NCI-H524 (cell line): ENCODE measurements around the gene MISP.

Experiments
- DNase-seq, 2 experiments: peaks; one replicate each; lab custom pipeline; 2025; lab: John Stamatoyannopoulos, UW

MISP gene

DNA sequence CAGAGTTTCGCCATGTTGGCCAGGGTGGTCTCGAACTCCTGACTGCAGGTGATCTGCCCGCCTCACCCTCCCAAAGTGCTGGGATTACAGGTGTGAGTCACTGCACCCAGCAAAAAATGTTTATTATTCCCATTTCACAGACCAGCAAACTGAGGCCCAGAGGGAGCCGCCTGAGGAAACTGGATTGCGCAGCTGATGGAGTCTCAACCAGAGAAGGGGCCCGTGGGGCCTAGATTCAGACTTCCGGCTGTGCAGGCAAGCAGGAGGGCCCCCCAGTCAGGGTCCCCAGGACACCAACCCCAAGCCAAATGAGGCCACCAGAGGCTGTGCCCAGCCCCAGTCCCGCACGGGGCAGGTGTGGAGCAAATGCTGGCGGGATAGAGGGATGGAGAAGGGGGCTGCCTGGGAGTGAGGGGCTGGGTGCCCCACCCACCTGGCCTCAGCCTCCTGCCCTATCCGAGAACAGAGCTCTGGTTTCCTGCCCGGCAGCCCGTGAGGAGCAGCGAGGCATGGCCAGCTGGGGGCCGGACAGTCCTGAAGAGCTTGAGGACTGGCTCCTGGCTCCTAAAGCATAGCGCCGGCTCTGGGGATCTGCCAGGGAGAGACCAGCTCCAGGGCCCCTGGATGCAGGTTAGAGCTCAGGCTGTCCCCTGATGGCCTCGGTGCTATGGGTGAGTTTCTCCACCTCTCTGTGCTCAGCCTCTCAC is 22.0 kb downstream of the MISP start:
- peak in 1 of 2 experiments; percentile 17 for DNase-seq

DNA sequence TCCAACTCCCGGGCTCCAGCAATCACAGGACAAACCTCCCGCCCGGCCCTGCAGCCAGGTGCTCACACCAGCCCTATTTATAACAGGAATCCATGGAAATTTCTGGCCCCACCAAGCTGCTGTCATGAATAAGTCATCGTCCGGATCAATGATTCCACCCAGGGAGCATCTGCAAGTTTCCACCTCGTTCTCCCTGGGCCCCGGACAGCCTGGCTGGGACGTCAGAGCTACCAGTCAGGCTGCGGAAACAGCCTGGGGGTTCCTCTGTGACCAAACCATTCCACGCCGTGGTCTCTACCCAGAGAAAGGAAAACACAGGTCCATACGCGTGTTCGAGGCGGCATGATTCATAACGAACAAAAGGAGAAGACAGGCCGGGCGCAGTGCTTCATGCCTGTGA is 25.6 kb downstream of the MISP start:
- DNase-seq = no peak

DNA sequence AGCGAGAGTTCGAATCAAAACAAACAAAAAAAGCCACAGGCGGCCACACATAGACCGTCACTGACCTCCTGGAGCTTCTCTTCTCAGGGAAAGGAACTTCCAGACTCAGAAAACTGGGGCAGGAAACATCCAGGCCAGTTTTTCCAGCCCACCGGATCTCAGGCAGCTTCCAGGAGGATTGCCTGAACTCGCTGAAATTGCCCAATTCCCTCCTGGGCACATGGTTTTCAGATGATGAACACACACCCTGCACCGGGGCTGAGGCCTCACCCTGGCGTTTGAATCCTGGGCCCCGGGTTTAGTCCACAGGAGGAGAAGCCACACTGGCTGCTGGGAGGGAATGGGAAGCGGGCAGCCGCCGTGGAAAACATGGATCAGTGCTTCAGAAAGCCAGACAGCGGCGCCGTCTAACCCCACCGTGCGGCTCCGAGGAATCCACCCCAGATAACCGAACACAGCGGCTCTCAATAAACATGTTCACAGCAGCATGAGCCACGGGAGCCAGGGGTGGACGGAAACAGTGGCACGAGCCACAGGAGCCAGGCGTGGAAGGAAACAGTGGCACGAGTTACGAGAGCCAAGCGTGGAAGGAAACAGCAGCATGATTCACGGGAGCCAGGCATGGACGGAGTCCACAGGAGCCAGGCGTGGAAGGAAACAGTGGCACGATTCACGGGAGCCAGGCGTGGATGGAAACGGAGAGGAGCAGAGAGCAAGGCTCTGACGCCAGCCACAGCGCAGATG is 28.2 kb downstream of the MISP start:
- peak in 1 of 2 experiments; percentile 41 for DNase-seq

DNA sequence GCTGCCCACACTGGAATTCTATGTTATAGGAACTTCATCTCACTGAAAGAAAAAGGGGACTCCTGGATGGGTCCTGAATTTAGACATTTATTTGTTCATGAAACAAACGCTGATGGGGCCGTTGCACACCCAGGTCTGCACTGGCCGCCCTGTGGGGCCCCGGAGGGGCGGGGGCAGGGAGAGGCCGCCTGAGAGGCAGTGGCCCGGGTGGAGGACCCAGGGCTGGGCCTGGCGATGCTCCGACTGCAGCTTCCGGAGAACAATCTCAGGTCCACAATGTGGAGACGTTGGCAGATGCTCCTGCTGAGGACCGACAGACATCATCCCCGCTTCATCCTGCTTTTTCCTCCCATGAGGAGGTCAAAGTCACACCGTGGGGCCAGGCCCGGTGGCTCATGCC is 30.0 kb downstream of the MISP start:
- no peak for DNase-seq

DNA sequence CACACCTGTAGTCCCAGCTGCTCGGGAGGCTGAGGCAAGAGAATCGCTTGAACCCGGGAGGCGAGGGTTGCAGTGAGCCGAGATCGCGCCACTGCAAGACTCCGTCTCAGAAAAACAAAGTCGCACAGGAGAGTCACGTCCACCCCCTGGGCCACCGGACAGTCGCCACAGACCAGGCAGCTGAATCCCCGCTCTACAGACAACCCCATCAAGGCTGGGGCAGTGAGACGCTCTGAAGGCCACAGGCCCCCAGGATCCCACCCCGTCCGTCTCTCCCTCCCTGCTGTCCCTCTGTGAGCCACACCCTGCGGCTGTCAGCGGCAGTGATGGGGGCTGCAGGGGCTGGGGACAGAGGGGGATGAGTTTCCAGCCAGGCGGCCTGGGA is 30.9 kb downstream of the MISP start:
- DNase-seq = no peak

DNA sequence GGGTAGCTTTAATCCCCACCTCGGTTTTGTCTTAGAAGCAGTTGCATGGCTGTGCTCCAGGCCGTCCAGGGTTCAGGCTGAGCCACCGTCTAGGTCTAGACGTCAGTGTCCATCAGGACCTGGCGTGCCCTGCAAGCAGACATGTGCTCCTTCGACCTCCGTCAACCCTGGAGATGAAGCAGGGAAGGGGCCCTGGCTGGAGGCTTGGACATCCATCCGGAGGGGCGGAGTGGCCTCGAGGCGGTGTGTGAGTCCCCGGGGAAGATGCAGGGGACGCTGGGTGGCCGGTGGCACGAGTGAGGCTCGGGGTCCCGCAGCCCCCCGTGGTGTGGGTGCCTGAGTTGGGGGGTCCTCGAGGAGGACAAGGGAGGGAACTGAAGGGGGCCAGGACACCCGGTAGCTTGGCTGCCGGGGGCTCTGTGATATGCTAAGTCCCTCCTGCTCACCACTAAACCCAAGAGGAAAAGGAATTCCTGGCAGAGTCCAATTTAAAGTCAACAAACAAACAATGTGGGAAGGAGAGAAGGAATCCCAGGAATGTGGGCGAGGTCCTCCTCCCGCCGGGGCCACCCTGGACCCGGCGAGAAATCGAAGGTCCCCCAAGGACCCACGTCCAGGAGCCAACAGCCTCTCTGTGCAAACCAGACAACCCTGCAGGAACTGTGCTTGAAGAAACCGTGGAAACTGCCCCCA is 31.4 kb downstream of the MISP start:
- no peak for DNase-seq

DNA sequence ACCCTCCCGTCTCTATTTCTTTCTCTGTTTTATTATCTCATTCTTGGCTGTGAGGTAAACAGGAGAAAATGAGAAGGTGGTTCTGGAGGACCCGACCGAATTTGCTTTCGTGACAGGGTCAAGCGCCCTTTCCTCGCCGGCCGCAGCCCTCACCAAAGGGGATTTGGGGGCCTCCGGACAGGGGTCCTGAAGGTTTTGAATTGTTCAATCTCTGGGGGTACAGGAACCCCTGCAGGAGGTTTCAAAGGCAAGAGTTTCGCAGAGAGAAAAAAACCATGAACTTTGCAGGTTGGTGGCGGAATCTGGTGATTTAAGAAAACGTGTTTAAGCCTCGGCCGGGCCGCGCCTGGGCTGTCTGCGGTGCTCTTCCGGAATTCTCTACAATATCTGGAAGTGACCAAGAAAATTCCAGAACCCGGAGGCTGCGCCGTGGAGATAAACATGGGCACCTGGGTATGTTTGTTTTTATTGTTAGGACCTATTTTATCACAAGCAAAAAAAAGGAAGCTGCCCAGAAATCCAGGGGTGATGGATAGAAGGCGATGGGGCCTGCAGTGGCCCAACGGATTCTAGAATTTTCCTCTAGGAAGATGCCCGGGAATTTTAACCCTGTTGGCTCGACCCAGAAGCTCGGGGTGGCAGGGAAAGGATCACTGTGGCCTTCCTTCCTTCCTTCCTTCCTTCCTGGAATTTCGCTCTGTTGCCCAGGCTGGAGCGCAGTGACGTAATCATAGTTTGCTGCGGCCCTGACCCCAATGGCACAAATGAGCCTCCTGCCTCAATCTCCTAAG is 32.2 kb downstream of the MISP start:
- no peak for DNase-seq

DNA sequence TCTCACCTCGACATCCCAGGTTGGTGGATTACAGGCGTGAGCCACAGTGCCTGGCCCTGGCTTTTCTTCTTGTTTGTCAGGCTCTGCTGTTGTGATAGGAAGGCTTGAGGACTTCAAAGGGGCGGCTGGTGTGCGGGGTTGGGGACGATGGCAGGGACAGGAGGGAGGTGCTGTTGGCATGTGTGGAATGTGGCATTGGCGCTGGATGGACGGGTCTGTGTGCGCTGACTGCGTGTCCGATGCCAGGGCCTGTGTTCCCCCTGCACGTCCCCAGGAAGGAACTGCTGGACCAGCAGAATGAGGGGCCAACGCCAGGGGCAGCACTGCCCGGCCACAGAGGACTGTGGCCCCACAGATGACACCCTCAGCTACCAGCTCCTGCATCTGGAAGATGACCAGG is 33.6 kb downstream of the MISP start:
- no peak for DNase-seq

DNA sequence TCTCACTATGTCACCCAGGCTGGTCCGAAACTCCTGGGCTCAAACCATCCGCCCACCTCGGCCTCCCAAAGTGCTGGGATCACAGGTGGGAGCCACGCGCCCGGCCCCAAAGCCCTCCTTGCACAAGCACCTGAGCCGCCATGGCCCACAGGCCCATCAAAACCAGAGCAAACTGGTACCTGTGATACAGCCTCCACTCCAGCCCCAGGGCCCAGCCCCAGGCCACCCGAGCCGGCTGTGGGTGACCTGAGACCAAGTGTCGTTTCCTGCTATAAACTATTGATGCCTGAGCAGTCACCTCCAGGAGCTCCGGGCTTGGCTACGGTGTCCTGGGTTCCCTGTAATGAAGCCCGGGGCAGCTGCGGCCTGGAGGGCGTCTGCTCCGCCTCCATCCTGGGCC is 36.6 kb downstream of the MISP start:
- no peak for DNase-seq

DNA sequence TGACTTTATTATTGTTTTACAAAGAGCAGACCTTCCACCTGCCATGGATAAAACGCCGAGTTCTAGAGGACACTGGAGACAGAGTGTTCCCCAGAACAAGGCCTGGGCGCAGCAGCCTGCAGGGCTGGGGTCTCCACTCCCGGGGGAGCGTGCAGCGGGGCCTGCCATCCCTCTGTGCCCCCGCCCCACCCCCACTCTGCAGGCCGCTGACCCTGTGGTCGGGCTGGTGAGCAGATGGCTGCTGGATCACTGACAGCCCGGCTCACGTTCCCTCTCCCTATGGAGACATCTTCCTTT is 37.7 kb downstream of the MISP start:
- no peak for DNase-seq

DNA sequence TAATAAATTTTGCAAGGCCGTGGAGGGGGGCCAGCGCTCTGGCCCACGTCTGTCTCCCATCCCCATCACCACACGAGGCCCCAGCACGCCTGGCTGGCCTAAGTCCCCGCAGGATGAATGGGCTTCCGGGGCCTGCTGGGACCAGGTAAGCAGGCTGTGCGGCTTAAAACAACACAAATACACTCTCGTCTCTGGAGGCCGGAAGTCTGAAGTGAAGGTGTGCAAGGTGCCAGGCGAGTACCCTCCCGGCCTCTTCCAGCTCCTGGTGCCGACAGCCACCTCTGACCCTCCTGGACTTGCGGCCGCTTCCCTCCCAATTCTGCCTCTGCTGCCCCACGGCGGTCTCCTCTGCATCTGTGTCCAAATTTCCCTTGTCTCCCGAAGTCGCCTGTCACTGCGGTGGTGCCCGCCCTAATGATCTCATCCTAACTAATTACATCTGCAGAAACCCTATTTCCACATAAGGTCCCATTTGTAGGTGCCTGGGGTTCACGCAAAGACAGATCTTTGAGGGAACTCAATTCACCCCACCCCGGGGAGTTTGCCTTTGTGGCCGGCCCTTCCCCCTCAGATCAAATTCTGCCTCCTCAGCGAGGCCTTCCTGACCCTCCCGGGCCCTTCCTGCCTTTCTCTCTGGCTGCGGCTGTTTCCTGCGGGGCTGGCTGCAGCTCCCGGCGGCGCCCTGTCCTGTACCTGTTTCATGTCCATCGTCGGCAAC is 38.2 kb downstream of the MISP start:
- DNase-seq = peak; percentile 27 to 66

DNA sequence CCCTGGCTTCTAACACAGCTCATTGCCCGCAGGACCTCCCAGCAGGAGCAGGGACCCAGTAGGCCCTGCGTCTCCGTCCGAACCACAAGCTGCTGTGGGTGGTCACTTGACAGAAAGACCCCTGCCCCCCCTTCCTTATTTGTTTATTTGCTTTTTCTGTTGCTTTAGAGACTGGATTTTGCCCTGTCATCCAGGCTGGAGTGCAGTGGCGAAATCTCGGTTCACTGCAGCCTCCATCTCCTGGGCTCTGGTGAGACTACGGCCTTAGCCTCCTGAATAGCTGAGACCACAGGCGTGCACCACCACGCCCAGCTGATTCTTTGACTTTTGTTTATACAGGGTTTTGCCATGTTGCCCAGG is 38.8 kb downstream of the MISP start:
- DNase-seq = no peak

DNA sequence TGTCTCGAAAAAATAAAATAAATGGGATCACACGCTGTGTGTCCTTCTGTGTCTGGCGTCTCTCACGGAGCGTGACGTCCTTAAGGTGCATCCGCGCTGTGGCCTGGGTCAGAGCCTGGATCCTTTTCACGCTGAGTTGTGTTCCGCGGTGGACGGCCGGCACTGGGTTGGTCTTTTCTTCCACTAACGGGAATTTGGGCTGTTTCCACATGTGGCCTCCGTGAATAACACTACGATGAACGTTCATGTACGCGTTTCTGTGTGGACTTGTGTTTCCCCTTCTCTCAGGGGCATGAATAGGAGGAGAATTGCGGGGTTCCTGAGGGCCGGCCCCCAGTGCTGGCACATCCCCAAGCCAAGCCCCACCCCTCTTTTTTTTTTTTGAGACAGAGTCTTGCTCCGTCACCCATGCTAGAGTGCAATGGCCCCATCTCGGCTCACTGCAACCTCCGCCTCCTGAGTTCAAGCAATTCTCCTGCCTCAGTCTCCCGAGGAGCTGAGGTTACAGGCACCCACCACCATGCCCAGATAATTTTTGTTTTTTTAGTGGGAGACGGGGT is 40.2 kb downstream of the MISP start:
- no peak for DNase-seq

DNA sequence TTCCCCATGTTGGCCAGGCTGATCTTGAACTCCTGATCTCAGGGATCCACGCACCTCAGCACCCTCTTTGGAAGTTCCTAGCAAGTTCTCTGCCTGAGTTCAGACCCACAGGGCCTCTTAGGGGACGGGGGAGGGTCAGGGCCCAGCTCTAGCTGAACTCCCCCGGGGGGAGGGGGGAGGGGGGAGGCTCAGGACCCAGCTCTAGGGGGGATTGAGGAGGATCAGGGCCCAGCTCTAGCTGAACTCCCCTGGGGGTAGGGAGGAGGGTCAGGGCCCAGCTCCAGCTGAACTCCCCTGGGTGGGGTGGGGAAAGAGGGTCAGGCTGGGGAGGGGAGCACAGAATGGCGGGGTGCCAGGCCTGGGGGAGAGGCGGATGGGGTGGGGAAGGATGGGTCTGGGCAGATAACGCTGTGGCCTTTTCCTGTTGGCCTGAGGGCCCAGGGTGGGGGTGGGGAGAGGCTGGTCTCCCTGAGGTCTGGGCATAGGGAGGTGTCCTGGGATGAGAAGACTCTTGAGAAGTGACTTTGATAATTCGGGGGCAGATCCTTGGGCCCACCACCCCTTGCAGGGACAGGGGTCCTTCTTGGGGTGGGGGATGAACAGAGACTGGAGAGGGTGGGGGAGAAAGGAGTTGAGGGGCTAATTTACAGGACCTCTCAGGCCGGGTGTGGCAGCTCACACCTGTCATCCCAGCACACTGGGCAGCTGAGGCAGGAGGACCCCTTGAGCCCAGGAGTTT is 40.8 kb downstream of the MISP start:
- DNase-seq = no peak

DNA sequence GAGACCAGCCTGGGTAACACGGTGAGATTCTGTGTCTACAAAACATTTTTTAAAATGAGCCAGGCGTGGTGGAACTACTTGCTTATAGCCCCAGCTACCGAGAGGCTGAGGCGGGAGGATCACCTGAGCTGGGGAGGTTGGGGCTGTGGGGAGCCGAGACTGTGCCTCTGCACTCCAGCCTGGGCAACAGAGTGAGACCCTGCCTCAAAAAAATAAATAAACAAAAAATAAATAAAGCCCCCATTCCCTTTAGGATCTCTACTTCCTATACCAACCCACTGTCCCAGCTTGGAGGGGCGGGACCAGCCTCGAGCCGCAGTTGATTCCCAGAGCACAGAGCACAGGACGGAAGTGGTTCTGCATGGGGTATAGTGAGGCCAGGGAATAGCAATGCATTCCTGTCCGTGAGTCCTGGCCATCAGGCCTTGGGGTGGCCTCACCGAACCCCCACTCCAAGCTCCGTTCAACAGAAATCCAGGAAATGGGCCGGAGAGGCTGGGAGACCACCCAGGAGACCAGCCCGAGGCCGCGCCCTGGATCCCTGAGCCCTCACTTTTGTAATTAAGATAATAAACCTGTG is 41.5 kb downstream of the MISP start:
- DNase-seq = no peak

DNA sequence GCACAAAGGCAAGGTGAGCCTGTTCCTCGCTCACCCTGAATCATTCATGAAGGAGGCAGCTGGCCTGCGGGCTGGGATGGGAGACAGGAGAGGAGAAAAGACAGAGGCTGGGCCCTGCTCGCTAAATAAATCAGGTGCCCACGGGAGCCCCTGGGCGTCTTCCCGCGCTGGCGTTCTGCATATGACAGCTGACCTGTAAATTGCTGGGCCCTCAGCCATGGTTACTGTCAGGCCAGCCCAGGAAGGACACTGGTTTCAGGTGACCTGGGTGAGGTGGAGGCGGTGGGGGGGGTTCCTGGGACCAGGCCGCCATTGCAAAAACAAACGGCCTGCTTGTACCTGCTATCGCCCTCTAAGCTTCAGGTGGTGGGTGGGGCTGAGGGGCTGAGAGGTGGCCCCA is 42.9 kb downstream of the MISP start:
- DNase-seq = no peak

DNA sequence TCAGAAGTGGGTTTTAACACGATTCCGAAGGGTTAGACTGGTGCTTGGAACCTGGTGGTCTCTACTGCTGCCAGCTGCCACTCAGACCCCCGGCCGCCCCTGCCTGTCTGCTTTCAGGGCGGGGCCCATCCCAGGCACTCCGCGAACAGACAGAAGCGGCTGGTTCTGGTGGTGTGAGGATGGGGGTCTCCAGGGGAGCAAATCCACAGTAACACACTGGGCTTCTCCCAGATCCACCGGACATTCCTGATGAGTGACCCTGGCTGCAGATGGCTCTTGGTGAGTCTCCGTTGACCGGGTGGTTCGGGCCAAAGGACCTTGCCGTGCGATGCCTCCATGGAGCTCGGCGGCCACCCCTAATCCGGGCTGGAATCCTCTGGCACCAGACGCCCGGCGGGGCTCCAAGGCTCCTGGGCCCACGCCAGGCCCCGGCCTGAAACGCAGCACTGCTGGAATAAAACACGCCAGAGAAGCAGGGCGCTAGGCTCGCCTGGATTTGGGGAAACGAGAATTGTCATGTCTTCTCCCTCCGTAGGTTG is 44.2 kb downstream of the MISP start:
- no peak for DNase-seq

DNA sequence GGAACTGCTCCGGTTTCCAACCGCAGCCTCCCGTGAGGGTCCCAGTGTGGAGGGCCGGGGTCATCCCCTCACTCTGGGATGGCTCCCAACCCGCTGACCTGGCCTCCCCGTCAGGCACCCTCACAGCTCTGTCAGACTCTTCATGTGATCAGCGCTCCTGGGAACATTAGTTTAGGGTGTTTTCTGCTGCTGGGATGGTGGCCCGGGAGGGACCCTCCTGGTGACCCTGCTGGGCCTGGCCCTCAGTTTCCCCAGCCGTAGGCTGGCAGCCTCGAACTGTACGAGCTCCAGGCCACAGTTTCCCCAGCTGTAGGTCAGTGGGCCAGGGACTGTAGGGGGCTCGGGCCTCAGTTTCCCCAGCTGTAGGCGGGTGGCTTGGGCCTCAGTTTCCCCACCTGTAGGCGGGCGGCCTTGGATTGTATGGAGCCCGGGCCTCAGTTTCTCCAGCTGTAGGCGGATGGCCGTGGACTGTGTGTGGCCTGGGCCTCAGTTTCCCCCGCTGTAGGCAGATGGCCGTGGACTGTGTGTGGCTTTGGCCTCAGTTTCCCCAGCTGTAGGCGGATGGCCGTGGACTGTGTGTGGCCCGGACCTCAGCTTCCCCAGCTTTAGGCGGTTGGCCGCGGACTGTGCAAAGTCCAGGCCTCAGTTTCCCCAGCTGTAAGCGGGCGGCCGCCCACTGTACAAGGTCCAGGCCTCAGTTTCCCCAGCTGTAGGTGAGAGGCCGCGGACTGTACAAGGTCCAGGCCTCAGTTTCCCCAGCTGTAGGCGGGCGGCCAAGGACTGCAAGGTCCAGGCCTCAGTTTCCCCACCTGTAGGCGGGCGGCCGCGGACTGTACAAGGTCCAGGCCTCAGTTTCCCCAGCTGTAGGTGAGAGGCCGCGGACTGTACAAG is 45.0 kb downstream of the MISP start:
- no peak for DNase-seq
